Testis (tissue), 2 donors: Measurements from ENCODE around the gene HMCN1.

ENCODE experiments used
- POLR2A ChIP-seq: fragments of 450-650 bp; IDR thresholded peaks from one replicate; pipeline ENCODE4 v1.6.1; 2017; ENCODE audit warnings: antibody characterized with exemption, mild to moderate bottlenecking, moderate library complexity
- TF ChIP-seq, protein P1 (sequence below), 3 experiments: fragments of 450-650 bp in 2 of 3; fragments of 200-600 bp in 1 of 3; sonication (generic) in 1 of 3; IDR thresholded peaks; one replicate each; pipeline ENCODE4 v1.5.1; 2016 to 2019; ENCODE audit warnings: antibody characterized with exemption in 3 of 3, mild to moderate bottlenecking in 2 of 3, moderate library complexity in 1 of 3

DNA sequence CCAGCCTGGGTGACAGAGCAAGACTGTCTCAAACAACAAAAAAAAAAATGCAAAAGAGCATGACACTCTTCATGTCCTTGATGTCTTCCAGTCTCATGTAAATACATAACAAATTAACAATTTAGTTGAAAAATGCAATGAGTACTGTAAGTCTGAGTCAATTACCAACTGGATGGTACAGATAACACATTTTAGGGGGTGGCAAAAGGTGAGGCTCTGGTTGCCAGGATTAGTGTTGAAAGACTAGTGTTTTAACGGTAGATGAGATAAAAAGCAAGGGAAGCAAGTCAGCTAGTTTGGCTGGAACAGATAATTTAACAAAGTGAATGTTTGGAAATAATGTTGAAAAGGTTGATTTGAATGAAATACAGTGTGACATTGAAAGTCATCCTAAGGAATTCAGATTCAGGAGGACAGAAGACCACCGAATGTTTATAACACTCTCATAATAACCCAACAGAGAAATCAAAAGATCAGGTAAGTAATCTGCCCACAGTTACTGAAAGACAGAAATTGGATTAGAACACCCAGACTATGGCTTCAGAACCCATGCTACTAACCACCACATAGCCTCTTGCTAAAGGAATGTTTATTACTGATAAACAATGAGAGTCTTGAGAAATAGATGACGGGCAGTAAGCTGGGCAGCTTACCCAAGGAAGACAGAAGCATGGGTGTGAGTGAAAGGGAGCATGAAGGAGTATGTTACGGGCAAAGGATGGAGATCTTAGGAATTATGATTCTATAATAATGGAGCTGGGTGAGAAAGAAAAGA lies 312.4 kb downstream of the HMCN1 start:
- TF ChIP-seq POLR2A, result no peak
- TF ChIP-seq, protein P1, sequence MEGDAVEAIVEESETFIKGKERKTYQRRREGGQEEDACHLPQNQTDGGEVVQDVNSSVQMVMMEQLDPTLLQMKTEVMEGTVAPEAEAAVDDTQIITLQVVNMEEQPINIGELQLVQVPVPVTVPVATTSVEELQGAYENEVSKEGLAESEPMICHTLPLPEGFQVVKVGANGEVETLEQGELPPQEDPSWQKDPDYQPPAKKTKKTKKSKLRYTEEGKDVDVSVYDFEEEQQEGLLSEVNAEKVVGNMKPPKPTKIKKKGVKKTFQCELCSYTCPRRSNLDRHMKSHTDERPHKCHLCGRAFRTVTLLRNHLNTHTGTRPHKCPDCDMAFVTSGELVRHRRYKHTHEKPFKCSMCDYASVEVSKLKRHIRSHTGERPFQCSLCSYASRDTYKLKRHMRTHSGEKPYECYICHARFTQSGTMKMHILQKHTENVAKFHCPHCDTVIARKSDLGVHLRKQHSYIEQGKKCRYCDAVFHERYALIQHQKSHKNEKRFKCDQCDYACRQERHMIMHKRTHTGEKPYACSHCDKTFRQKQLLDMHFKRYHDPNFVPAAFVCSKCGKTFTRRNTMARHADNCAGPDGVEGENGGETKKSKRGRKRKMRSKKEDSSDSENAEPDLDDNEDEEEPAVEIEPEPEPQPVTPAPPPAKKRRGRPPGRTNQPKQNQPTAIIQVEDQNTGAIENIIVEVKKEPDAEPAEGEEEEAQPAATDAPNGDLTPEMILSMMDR (IDR thresholded peaks at IDR 0.05), result no peak
